GM12892 (cell line): ENCODE measurements around the gene EREG.

Experiments
- POLR2A ChIP-seq: IDR thresholded peaks from 2 replicates; pipeline ENCODE4 v1.6.1; 2011; ENCODE audit warnings: low read depth, low read length, control low read depth
- POLR2AphosphoS5 ChIP-seq: IDR thresholded peaks from 2 replicates; pipeline ENCODE4 v1.6.1; 2011; ENCODE audit warnings: low read depth, low read length, control low read depth
- TAF1 ChIP-seq: IDR thresholded peaks from 2 replicates; pipeline ENCODE4 v1.6.1; 2011; ENCODE audit warnings: low read depth, mild to moderate bottlenecking, control low read depth, low read length, borderline replicate concordance

- TF ChIP-seq POLR2A (no peak), TAF1 (no peak), POLR2AphosphoS5 (no peak)
These were observed 20.4 kb downstream of the EREG start for GRCh38 chr4:74385386-74385785.
